K562 (cell line): ENCODE data around the gene GLG1. TPM values are rescaled to one million over a fixed set of nuclear protein-coding genes. Genes with fewer than 3 reads are reported as not detected.
A peak's percentile ranks its signal among the peaks of the same experiment; 100 is the strongest.

ENCODE experiments used
- ATAC-seq: fragments of 200-7000 bp; cut with Tn5 transposase; 3 replicates; pipeline ENCODE4 v1.9.1; 2020; ENCODE audit warnings: moderate library complexity
- BruUV-seq: library from RNA; stranded (reverse); fragments of 400-500 nt; replicated peaks from 2 replicates; lab custom pipeline; 2021; lab: Mats Ljungman, UMichigan
- CTCF ChIA-PET: fragments of 300-600 bp; formaldehyde crosslinking; extraction: SDS; loops from one replicate; lab custom pipeline; 2021; ENCODE audit warnings: low intra/inter-chr PET ratio; lab: Yijun Ruan, JAX
- POLR2A ChIA-PET: fragments of 300-600, 350-650 bp; sonication (Branson Sonifier 250); formaldehyde crosslinking; extraction: SDS; loops from one replicate; lab custom pipeline; 2021; ENCODE audit warnings: antibody characterized with exemption, inconsistent platforms; lab: Yijun Ruan, JAX
- DNase-seq, 4 experiments: peaks; one replicate each; pipeline versions ENCODE4 v3.0.0 to v3.0.0-alpha.2; 2011 to 2018; ENCODE audit warnings: low spot score in 3 of 4, mixed read lengths in 3 of 4; ENCODE audit errors: extremely low read depth in 1 of 4
- FAIRE-seq: peaks from 2 replicates; lab custom pipeline; 2011; peaks lifted over from hg19 to GRCh38; lab: Jason Lieb, UNC
- H2AFZ ChIP-seq: 2 replicates; pipeline ENCODE4 v1.6.0; 2011; ENCODE audit warnings: low read depth, low read length, control low read depth, inconsistent platforms
- H3K27ac ChIP-seq: fragments of 200-600 bp; 3 replicates; pipeline ENCODE4 v1.8.0; 2011; ENCODE audit warnings: low read depth, mild to moderate bottlenecking, control low read depth, inconsistent platforms, low read length, moderate library complexity, mixed read lengths; ENCODE audit errors: extremely low read depth
- H3K27me3 ChIP-seq, 2 experiments: fragments of 300-600 bp in 1 of 2; 2 replicates in 1 of 2; 3 replicates in 1 of 2; pipeline versions ENCODE4 v1.6.0 to v1.8.0; 2011; ENCODE audit warnings: inconsistent platforms in 2 of 2, low read length in 2 of 2, mild to moderate bottlenecking in 1 of 2, mixed read lengths in 1 of 2, moderate library complexity in 1 of 2; ENCODE audit not compliant: control insufficient read depth in 2 of 2, insufficient read depth in 2 of 2
- H3K36me3 ChIP-seq: fragments of 300-600 bp; 3 replicates; pipeline ENCODE4 v1.8.0; 2011; ENCODE audit warnings: mild to moderate bottlenecking, low read length, inconsistent platforms; ENCODE audit not compliant: control insufficient read depth, insufficient read depth
- H3K4me1 ChIP-seq, 2 experiments: fragments of 200-600 bp in 1 of 2; replicated peaks in 1 of 2; 2 replicates in 1 of 2; 3 replicates in 1 of 2; pipeline versions ENCODE4 v1.5.1 to v1.8.0; 2011; ENCODE audit warnings: inconsistent platforms in 2 of 2, low read length in 2 of 2, mild to moderate bottlenecking in 1 of 2, mixed read lengths in 1 of 2, moderate library complexity in 1 of 2; ENCODE audit not compliant: control insufficient read depth in 2 of 2, insufficient read depth in 2 of 2
- H3K4me2 ChIP-seq: 2 replicates; pipeline ENCODE4 v1.6.1; 2011; ENCODE audit warnings: low read length, control low read depth, inconsistent platforms, mixed read lengths; ENCODE audit not compliant: insufficient read depth
- H3K4me3 ChIP-seq: fragments of 200-600 bp; sonication (generic), shearing (Covaris generic); 2 replicates; pipeline ENCODE4 v1.5.1; 2016; ENCODE audit warnings: control low read depth, inconsistent platforms
- H3K79me2 ChIP-seq: fragments of 200-600 bp; 3 replicates; pipeline ENCODE4 v1.8.0; 2011; ENCODE audit warnings: low read length, inconsistent platforms; ENCODE audit not compliant: control insufficient read depth, insufficient read depth
- H3K9ac ChIP-seq, 2 experiments: 2 replicates each; pipeline versions ENCODE4 v1.6.0 to v1.6.1; 2011; ENCODE audit warnings: low read depth in 2 of 2, low read length in 2 of 2, control low read depth in 1 of 2, inconsistent platforms in 1 of 2, mild to moderate bottlenecking in 1 of 2, mixed read lengths in 1 of 2; ENCODE audit not compliant: insufficient read depth in 1 of 2
- H3K9me1 ChIP-seq: one replicate; pipeline ENCODE4 v1.6.0; 2011; ENCODE audit warnings: inconsistent platforms, mild to moderate bottlenecking, low read length, moderate library complexity; ENCODE audit not compliant: control insufficient read depth, insufficient read depth
- H3K9me3 ChIP-seq: replicated peaks from 2 replicates; pipeline ENCODE4 v1.5.1; 2011; ENCODE audit warnings: low read depth, low read length, inconsistent platforms; ENCODE audit not compliant: control insufficient read depth, insufficient read depth
- H4K20me1 ChIP-seq: replicated peaks from 2 replicates; pipeline ENCODE4 v1.6.1; 2011; ENCODE audit warnings: low read length, inconsistent platforms, mixed read lengths; ENCODE audit not compliant: control insufficient read depth, insufficient read depth
- C11orf30 ChIP-seq: fragments of 450-650 bp; IDR thresholded peaks from 2 replicates; pipeline ENCODE4 v1.6.1; 2016; ENCODE audit warnings: low read depth, mild to moderate bottlenecking
- MAFF ChIP-seq: IDR thresholded peaks from 2 replicates; pipeline ENCODE4 v1.6.1; 2012; ENCODE audit warnings: low read length, improper control_type of control experiment
- MAFK ChIP-seq: IDR thresholded peaks from 2 replicates; pipeline ENCODE4 v1.6.1; 2011; ENCODE audit warnings: low read length, improper control_type of control experiment
- SNIP1 ChIP-seq: fragments of 450-650 bp; IDR thresholded peaks from 2 replicates; pipeline ENCODE4 v1.7.1; 2017; ENCODE audit warnings: low read depth, mild to moderate bottlenecking
- ZNF316 ChIP-seq: fragments of 450-650 bp; IDR thresholded peaks from 2 replicates; pipeline ENCODE4 v1.6.1; 2016
- WGBS: fragments of 100-300 bp; shearing (Covaris generic); methylation state at CpG from one replicate; pipeline ENCODE4 v1.1.6; 2016; ENCODE audit warnings: low coverage, mixed read lengths; ENCODE audit not compliant: insufficient coverage; ENCODE audit errors: missing lambda C conversion rate; 5-methylcytosine and 5-hydroxymethylcytosine counted together
- in situ Hi-C: fragments of 300-500 bp; cut with MboI; formaldehyde crosslinking; loops from 4 replicates; pipeline ENCODE4 v1.15.0; 2018; ENCODE audit warnings: inconsistent platforms, mixed read lengths
- intact Hi-C: fragments of 100-400 bp; cut with micrococcal nuclease; formaldehyde crosslinking; loops from 2 replicates; pipeline ENCODE4 v1.14.2; 2022
- polyA plus RNA-seq, 8 experiments: library from polyadenylated mRNA; depleted of rRNA in 4 of 8; stranded (reverse) in 5 of 8; unstranded in 3 of 8; fragments of >200 nt; fragmentation: Nextera tagmentation in 2 of 8; fragmentation: Illumina TruSeq in 1 of 8; extraction: Ambion mirVana in 2 of 8; extraction: Trizol in 1 of 8; gene quantifications; 2 replicates each; pipeline versions ENCODE4 v1.2.1 to v1.2.3, GENCODE V29; 2011 to 2014; ENCODE audit warnings: inconsistent platforms in 1 of 8, missing spikeins in 1 of 8
- total RNA-seq, 7 experiments: library from RNA; depleted of rRNA in 6 of 7; stranded (reverse); fragments of >200 nt in 6 of 7; fragmentation: Illumina TruSeq in 2 of 7; extraction: Trizol in 2 of 7; gene quantifications; 2 replicates each; pipeline versions ENCODE4 v1.2.1 to v1.2.3, GENCODE V29; 2011 to 2021; ENCODE audit warnings: low replicate concordance in 1 of 7

The GLG1 gene
- total and polyA plus RNA-seq, 9 of the 15 experiments (the other 6 are each of a cell fraction or from before 2014, with no cell fraction given) = 6.2 to 36.0 (median 23.6) TPM

- no peak for FAIRE-seq
- H3K27me3 ChIP-seq = no peaks in the 10 kb centered on the region
- no peaks in the 10 kb centered on the region for H3K9me1 ChIP-seq
- intact Hi-C loops (no loop called here), in situ Hi-C loops (no loop called here)
- H3K4me3 ChIP-seq = no peak overlapping the region
- ATAC-seq = peak; percentile 49
- H3K4me1 ChIP-seq = peaks cover 0 to 4% of the 10 kb centered on the region in 2 experiments; a peak in 3 of 5 replicates
- DNase-seq = no peak
- H2AFZ ChIP-seq = no peak overlapping the region
- POLR2A ChIA-PET = interaction anchor here (0.9 kb wide), 1 partner anchor 8 kb away, joined by 3 read pairs; no protein-coding TSS in a partner anchor
- no TSS peak for BruUV-seq
- H3K36me3 ChIP-seq = no peaks in the 10 kb centered on the region
- CTCF ChIA-PET = no interaction called here
- H3K79me2 ChIP-seq = peaks cover 64% of the 10 kb centered on the region
- TF ChIP-seq MAFF (peak; percentile 21; the same call in 1 of the 2 replicates), SNIP1 (no peak), MAFK (0 out of 2 replicates have a peak, but pooled peaks have one; percentile 46), C11orf30 (peak; percentile 64; the same call in 1 of the 2 replicates), ZNF316 (peak; percentile 76)
- H3K9me3 ChIP-seq = no peaks in the 10 kb centered on the region
- H3K9ac ChIP-seq = no peak overlapping the region
- H3K4me2 ChIP-seq = no peak overlapping the region
- no peak overlapping the region for H3K27ac ChIP-seq
- peaks cover 16% of the 10 kb centered on the region for H4K20me1 ChIP-seq
- 59% methylated on average over 10 of the region's 12 CpGs for WGBS
Observed at GRCh38 chr16:74575807-74576643, 30.9 kb downstream of the GLG1 start.
